Endothelial cell of umbilical vein (primary cell): ENCODE data around the gene MAF. TPM values are rescaled to one million over a fixed set of nuclear protein-coding genes. Genes with fewer than 3 reads are reported as not detected.

ENCODE experiments used
- BruUV-seq: library from RNA; stranded (reverse); fragments of 400-500 nt; replicated peaks from 2 replicates; lab custom pipeline; 2021; lab: Mats Ljungman, UMichigan
- CTCF ChIA-PET: fragments of 300-600, 350-600 bp; sonication (Branson Sonifier 250); formaldehyde crosslinking; loops from one replicate; lab custom pipeline; 2021; ENCODE audit warnings: antibody characterized with exemption, inconsistent platforms; lab: Charles Lee
- POLR2A ChIA-PET: fragments of 300-600, 350-600 bp; sonication (Branson Sonifier 250); formaldehyde crosslinking; loops from one replicate; lab custom pipeline; 2021; ENCODE audit warnings: antibody characterized with exemption, inconsistent platforms; lab: Charles Lee
- DNase-seq: peaks from one replicate; pipeline ENCODE4 v3.0.0-alpha.2; 2011; ENCODE audit warnings: low read depth, low spot score
- FAIRE-seq: peaks from 2 replicates; lab custom pipeline; 2011; peaks lifted over from hg19 to GRCh38; lab: Jason Lieb, UNC
- H2AFZ ChIP-seq: 2 replicates; pipeline ENCODE4 v1.6.0; 2012; ENCODE audit warnings: low read depth, low read length, control low read depth, inconsistent platforms
- H3K27ac ChIP-seq: 2 replicates; pipeline ENCODE4 v1.5.1; 2011; ENCODE audit warnings: low read depth, mild to moderate bottlenecking, control low read depth, low read length, moderate library complexity; ENCODE audit not compliant: insufficient read depth
- H3K27me3 ChIP-seq, 2 experiments: 2 replicates each; pipeline versions ENCODE4 v1.6.0 to v1.6.1; 2011; ENCODE audit warnings: low read length in 2 of 2, mixed read lengths in 1 of 2; ENCODE audit not compliant: control insufficient read depth in 2 of 2, insufficient read depth in 2 of 2
- H3K36me3 ChIP-seq, 2 experiments: 2 replicates in 1 of 2; 3 replicates in 1 of 2; pipeline ENCODE4 v1.5.1; 2011; ENCODE audit warnings: low read length in 2 of 2, mild to moderate bottlenecking in 1 of 2, moderate library complexity in 1 of 2; ENCODE audit not compliant: control insufficient read depth in 2 of 2, insufficient read depth in 2 of 2; ENCODE audit errors: extremely low read depth in 1 of 2
- H3K4me1 ChIP-seq: 3 replicates; pipeline ENCODE4 v1.5.1; 2011; ENCODE audit warnings: mild to moderate bottlenecking, low read length; ENCODE audit not compliant: control insufficient read depth, insufficient read depth; ENCODE audit errors: extremely low read depth
- H3K4me2 ChIP-seq: 2 replicates; pipeline ENCODE4 v1.6.1; 2011; ENCODE audit warnings: low read length, control low read depth, mixed read lengths; ENCODE audit not compliant: insufficient read depth
- H3K4me3 ChIP-seq, 3 experiments: fragments of 200-600 bp in 1 of 3; sonication (generic), shearing (Covaris generic) in 1 of 3; replicated peaks in 1 of 3; 2 replicates each; pipeline ENCODE4 v1.5.1; 2011 to 2016; ENCODE audit warnings: control low read depth in 3 of 3, low read length in 3 of 3, mild to moderate bottlenecking in 2 of 3, inconsistent platforms in 1 of 3, low read depth in 1 of 3, moderate library complexity in 1 of 3; ENCODE audit not compliant: insufficient read depth in 1 of 3
- H3K79me2 ChIP-seq: 2 replicates; pipeline ENCODE4 v1.6.0; 2012; ENCODE audit warnings: low read length, inconsistent platforms; ENCODE audit not compliant: control insufficient read depth, insufficient read depth
- H3K9ac ChIP-seq: replicated peaks from 2 replicates; pipeline ENCODE3; 2011; ENCODE audit warnings: low read length, control low read depth; ENCODE audit not compliant: insufficient read depth; ENCODE audit errors: extremely low read depth
- H3K9me1 ChIP-seq: replicated peaks from 3 replicates; pipeline ENCODE4 v1.6.0; 2011; ENCODE audit warnings: mild to moderate bottlenecking, low read length; ENCODE audit not compliant: control insufficient read depth, insufficient read depth; ENCODE audit errors: extremely low read depth
- H3K9me3 ChIP-seq: replicated peaks from 2 replicates; pipeline ENCODE4 v1.5.1; 2012; ENCODE audit warnings: low read length, inconsistent platforms; ENCODE audit not compliant: control insufficient read depth, insufficient read depth
- H4K20me1 ChIP-seq: replicated peaks from 2 replicates; pipeline ENCODE3; 2011; ENCODE audit warnings: mild to moderate bottlenecking, low read length; ENCODE audit not compliant: control insufficient read depth, insufficient read depth; ENCODE audit errors: extremely low read depth
- GATA2 ChIP-seq: IDR thresholded peaks from 2 replicates; pipeline ENCODE4 v1.7.0; 2011; ENCODE audit warnings: low read depth, mild to moderate bottlenecking, moderate library complexity, mixed read lengths, low read length; ENCODE audit not compliant: insufficient read length, insufficient read depth
- JUN ChIP-seq: IDR thresholded peaks from 2 replicates; pipeline ENCODE4 v1.6.1; 2011; ENCODE audit warnings: borderline replicate concordance, low read depth; ENCODE audit not compliant: insufficient read length, insufficient read depth
- dilution Hi-C: fragments of 300-500 bp; cut with MboI; formaldehyde crosslinking; loops from one replicate; pipeline ENCODE4 v1.15.0; 2019; ENCODE audit warnings: low sequenced_read_pairs; ENCODE audit not compliant: extremely low pct_ligation_motif_present
- intact Hi-C: fragments of 100-400 bp; cut with micrococcal nuclease; formaldehyde crosslinking; loops from one replicate; pipeline ENCODE4 v1.10.0; 2022
- polyA plus RNA-seq, 4 experiments: library from polyadenylated mRNA; depleted of rRNA in 3 of 4; stranded (reverse) in 3 of 4; unstranded in 1 of 4; fragments of >200 nt; gene quantifications; 2 replicates each; pipeline versions ENCODE4 v1.2.1 to v1.2.3, GENCODE V29; 2011 to 2012; ENCODE audit warnings: missing spikeins in 1 of 4
- total RNA-seq: library from RNA; stranded (reverse); gene quantifications from 2 replicates; pipeline ENCODE4 v1.2.3, GENCODE V29; 2021
- TF ChIP-seq, protein P1 (sequence below), 2 donors: IDR thresholded peaks; 1 replicate in 1 of 2; 2 replicates in 1 of 2; pipeline ENCODE4 v1.5.1; 2011; ENCODE audit warnings: low read length in 2 of 2, mild to moderate bottlenecking in 2 of 2, moderate library complexity in 2 of 2, control low read depth in 1 of 2, inconsistent platforms in 1 of 2, low read depth in 1 of 2; ENCODE audit not compliant: insufficient read depth in 1 of 2; ENCODE audit errors: extremely low read depth in 1 of 2

Gene MAF
- total and polyA plus RNA-seq, 2 donors (not counting 3 experiments of a cell fraction or from before 2014, with no cell fraction given): 0.04 to 0.33 TPM

DNA sequence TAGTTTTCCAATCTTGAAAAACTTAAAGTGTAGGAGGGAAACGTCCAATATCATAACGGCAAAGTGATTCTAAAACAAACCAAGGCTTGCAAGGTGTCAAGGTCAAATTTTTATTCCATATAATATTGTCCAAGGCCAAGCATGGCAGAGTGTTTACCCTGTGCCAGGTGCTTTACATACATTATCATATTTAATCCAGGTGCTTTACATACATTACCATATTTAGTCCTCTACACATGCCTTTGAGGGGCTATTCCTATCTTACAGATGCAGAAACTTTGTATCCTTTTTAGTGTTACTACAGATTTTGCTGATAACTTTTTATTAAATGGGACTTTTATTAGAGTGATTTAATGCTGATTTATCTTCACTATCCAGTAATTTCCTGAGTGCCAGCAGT, 23.9 kb downstream of the MAF start:
- H4K20me1 ChIP-seq: no peaks in the 10 kb centered on the region
- H3K9me3 ChIP-seq: no peaks in the 10 kb centered on the region
- dilution Hi-C loops (no loop called here), intact Hi-C loops (no loop called here)
- H3K4me1 ChIP-seq: no peaks in the 10 kb centered on the region
- CTCF ChIA-PET: no interaction called here
- BruUV-seq: no TSS peak
- DNase-seq: no peak
- H3K27me3 ChIP-seq: no peaks in the 10 kb centered on the region
- no peak overlapping the region for H3K9ac ChIP-seq
- no peaks in the 10 kb centered on the region for H3K36me3 ChIP-seq
- TF ChIP-seq, protein P1, sequence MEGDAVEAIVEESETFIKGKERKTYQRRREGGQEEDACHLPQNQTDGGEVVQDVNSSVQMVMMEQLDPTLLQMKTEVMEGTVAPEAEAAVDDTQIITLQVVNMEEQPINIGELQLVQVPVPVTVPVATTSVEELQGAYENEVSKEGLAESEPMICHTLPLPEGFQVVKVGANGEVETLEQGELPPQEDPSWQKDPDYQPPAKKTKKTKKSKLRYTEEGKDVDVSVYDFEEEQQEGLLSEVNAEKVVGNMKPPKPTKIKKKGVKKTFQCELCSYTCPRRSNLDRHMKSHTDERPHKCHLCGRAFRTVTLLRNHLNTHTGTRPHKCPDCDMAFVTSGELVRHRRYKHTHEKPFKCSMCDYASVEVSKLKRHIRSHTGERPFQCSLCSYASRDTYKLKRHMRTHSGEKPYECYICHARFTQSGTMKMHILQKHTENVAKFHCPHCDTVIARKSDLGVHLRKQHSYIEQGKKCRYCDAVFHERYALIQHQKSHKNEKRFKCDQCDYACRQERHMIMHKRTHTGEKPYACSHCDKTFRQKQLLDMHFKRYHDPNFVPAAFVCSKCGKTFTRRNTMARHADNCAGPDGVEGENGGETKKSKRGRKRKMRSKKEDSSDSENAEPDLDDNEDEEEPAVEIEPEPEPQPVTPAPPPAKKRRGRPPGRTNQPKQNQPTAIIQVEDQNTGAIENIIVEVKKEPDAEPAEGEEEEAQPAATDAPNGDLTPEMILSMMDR (IDR thresholded peaks at IDR 0.05; ENCODE audit: extremely low read depth in 1 of 2, insufficient read depth in 1 of 2, low read depth in 1 of 2, low read length in 2 of 2): no peak
- TF ChIP-seq GATA2: no peak
- H3K9me1 ChIP-seq: no peaks in the 10 kb centered on the region
- no peak overlapping the region for H3K4me3 ChIP-seq
- H2AFZ ChIP-seq: no peak overlapping the region
- H3K79me2 ChIP-seq: no peaks in the 10 kb centered on the region
- no peak overlapping the region for H3K4me2 ChIP-seq
- POLR2A ChIA-PET: no interaction called here
- no peak for FAIRE-seq
- no peak overlapping the region for H3K27ac ChIP-seq

DNA sequence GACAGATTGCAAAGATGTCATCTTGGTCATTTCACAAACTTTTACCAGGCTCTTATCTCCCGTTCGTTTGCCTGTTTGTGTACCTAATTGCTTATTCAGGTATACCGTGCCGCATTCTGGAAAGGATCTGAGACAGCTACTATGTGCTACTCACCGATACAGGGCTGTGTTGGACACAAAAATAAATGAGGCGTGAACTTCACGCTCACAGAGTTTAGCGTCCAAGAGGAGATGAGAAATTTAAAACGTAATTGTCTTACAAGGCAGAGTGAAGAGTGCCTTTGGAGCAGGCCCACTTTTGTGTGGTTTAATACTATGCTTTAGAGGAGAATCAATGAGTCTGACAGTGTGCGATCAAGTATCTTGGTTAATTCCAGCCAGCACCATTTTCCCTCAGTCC, 26.7 kb downstream of the MAF start:
- no peak overlapping the region for H2AFZ ChIP-seq
- CTCF ChIA-PET: no interaction called here
- intact Hi-C loops (no loop called here), dilution Hi-C loops (no loop called here)
- H3K36me3 ChIP-seq: no peaks in the 10 kb centered on the region
- no peak overlapping the region for H3K27ac ChIP-seq
- H3K79me2 ChIP-seq: no peaks in the 10 kb centered on the region
- H3K27me3 ChIP-seq: no peaks in the 10 kb centered on the region
- H3K4me3 ChIP-seq: no peak overlapping the region
- no TSS peak for BruUV-seq
- no peaks in the 10 kb centered on the region for H3K9me1 ChIP-seq
- no peaks in the 10 kb centered on the region for H4K20me1 ChIP-seq
- peaks cover under 1% of the 10 kb centered on the region for H3K9me3 ChIP-seq
- no peak for TF ChIP-seq JUN
- TF ChIP-seq, protein P1 (IDR thresholded peaks at IDR 0.05; ENCODE audit: extremely low read depth in 1 of 2, insufficient read depth in 1 of 2, low read depth in 1 of 2, low read length in 2 of 2): no peak
- DNase-seq (no peak), FAIRE-seq (no peak)
- H3K9ac ChIP-seq: no peak overlapping the region
- no peak overlapping the region for H3K4me2 ChIP-seq
- POLR2A ChIA-PET: no interaction called here
- H3K4me1 ChIP-seq: no peaks in the 10 kb centered on the region
